K562 (cell line): Measurements from ENCODE around the gene NDUFB10. TPM values are rescaled to one million over a fixed set of nuclear protein-coding genes. Genes with fewer than 3 reads are reported as not detected.

Source experiments
- ARNT ChIP-seq, 2 experiments: fragments of 450-650 bp; IDR thresholded peaks; 2 replicates each; pipeline ENCODE4 v1.6.1; 2016; ENCODE audit warnings: mild to moderate bottlenecking in 1 of 2
- CBX8 ChIP-seq: fragments of 200-600 bp; sonication (generic); IDR thresholded peaks from 2 replicates; pipeline ENCODE4 v1.6.1; 2012; ENCODE audit warnings: borderline replicate concordance, mixed run types, low read depth, mild to moderate bottlenecking, moderate library complexity, mixed read lengths, low read length, control low read depth, inconsistent platforms; ENCODE audit not compliant: poor library complexity, severe bottlenecking; ENCODE audit errors: extremely low read depth
- EGR1 ChIP-seq: fragments of 450-650 bp; conservative IDR thresholded peaks from 2 replicates; pipeline ENCODE4 v1.6.1; 2017; ENCODE audit warnings: mild to moderate bottlenecking
- LARP7 ChIP-seq: fragments of 450-650 bp; IDR thresholded peaks from 2 replicates; pipeline ENCODE4 v1.6.1; 2016
- MAZ ChIP-seq, 2 experiments: fragments of 450-650 bp in 1 of 2; sonication (generic) in 1 of 2; formaldehyde crosslinking; IDR thresholded peaks in 1 of 2; conservative IDR thresholded peaks in 1 of 2; 2 replicates each; pipeline versions ENCODE4 v1.4.0 to v1.5.0; 2020; ENCODE audit warnings: mild to moderate bottlenecking in 1 of 2, missing genetic modification reagents in 1 of 2
- MCM5 ChIP-seq: fragments of 450-650 bp; IDR thresholded peaks from 2 replicates; pipeline ENCODE4 v1.6.1; 2016; ENCODE audit warnings: low read depth
- MEF2D ChIP-seq: conservative IDR thresholded peaks from 2 replicates; pipeline ENCODE4 v1.6.1; 2016; ENCODE audit warnings: low read depth, missing genetic modification characterization, missing compliant biosample characterization
- MTA1 ChIP-seq: fragments of 450-650 bp; IDR thresholded peaks from 2 replicates; pipeline ENCODE4 v1.6.1; 2017; ENCODE audit warnings: borderline replicate concordance
- MYNN ChIP-seq, 2 experiments: sonication (generic); formaldehyde crosslinking in 1 of 2; IDR thresholded peaks; 2 replicates each; pipeline versions ENCODE4 v1.5.0 to v1.6.1; 2016 to 2020; ENCODE audit warnings: antibody characterized with exemption in 1 of 2, missing genetic modification reagents in 1 of 2
- PML ChIP-seq: IDR thresholded peaks from 2 replicates; pipeline ENCODE4 v1.6.1; 2012; ENCODE audit warnings: low read length, inconsistent platforms
- POLR3G ChIP-seq: IDR thresholded peaks from 2 replicates; pipeline ENCODE4 v1.6.1; 2011; ENCODE audit not compliant: insufficient read length, insufficient replicate concordance; ENCODE audit errors: extremely low read depth
- TCF3 ChIP-seq: sonication (generic); formaldehyde crosslinking; IDR thresholded peaks from 2 replicates; pipeline ENCODE4 v1.4.0; 2020; ENCODE audit warnings: mild to moderate bottlenecking, missing genetic modification reagents
- XRCC5 ChIP-seq: fragments of 200-400 bp; formaldehyde crosslinking; IDR thresholded peaks from 2 replicates; pipeline ENCODE4 v1.6.1; 2017; ENCODE audit warnings: low read depth, mild to moderate bottlenecking, low read length
- ZNF282 ChIP-seq: sonication (generic); formaldehyde crosslinking; IDR thresholded peaks from 2 replicates; pipeline ENCODE4 v1.8.1; 2023; ENCODE audit warnings: missing genetic modification reagents
- ZNF589 ChIP-seq: fragments of 200-800 bp; sonication (Bioruptor generic); IDR thresholded peaks from 2 replicates; pipeline ENCODE4 v1.6.1; 2016; ENCODE audit warnings: low read depth, missing genetic modification characterization, missing compliant biosample characterization
- polyA plus RNA-seq, 8 experiments: library from polyadenylated mRNA; depleted of rRNA in 4 of 8; stranded (reverse) in 5 of 8; unstranded in 3 of 8; fragments of >200 nt; fragmentation: Nextera tagmentation in 2 of 8; fragmentation: Illumina TruSeq in 1 of 8; extraction: Ambion mirVana in 2 of 8; extraction: Trizol in 1 of 8; gene quantifications; 2 replicates each; pipeline versions ENCODE4 v1.2.1 to v1.2.3, GENCODE V29; 2011 to 2014; ENCODE audit warnings: inconsistent platforms in 1 of 8, missing spikeins in 1 of 8
- total RNA-seq, 7 experiments: library from RNA; depleted of rRNA in 6 of 7; stranded (reverse); fragments of >200 nt in 6 of 7; fragmentation: Illumina TruSeq in 2 of 7; extraction: Trizol in 2 of 7; gene quantifications; 2 replicates each; pipeline versions ENCODE4 v1.2.1 to v1.2.3, GENCODE V29; 2011 to 2021; ENCODE audit warnings: low replicate concordance in 1 of 7
- TF ChIP-seq, protein P1 (sequence below): fragments of 450-650 bp; conservative IDR thresholded peaks from 2 replicates; pipeline ENCODE4 v1.6.1; 2016; ENCODE audit warnings: missing genetic modification characterization, low read depth, mild to moderate bottlenecking, control low read depth, missing compliant biosample characterization
- TF ChIP-seq, protein P2 (sequence below): sonication (generic); formaldehyde crosslinking; IDR thresholded peaks from 2 replicates; pipeline ENCODE4 v1.8.1; 2023; ENCODE audit warnings: missing genetic modification reagents, mild to moderate bottlenecking, borderline replicate concordance
- TF ChIP-seq, protein P3 (sequence below): sonication (generic); formaldehyde crosslinking; IDR thresholded peaks from 2 replicates; pipeline ENCODE4 v1.8.0; 2022; ENCODE audit warnings: mild to moderate bottlenecking, missing genetic modification reagents
- TF ChIP-seq, protein P4 (sequence below): fragments of 450-650 bp; IDR thresholded peaks from 2 replicates; pipeline ENCODE4 v1.6.1; 2017; ENCODE audit warnings: antibody characterized with exemption

The NDUFB10 gene
- total and polyA plus RNA-seq, 9 of the 15 experiments (the other 6 are each of a cell fraction or from before 2014, with no cell fraction given), result 69.3 to 527 (median 161) TPM

DNA sequence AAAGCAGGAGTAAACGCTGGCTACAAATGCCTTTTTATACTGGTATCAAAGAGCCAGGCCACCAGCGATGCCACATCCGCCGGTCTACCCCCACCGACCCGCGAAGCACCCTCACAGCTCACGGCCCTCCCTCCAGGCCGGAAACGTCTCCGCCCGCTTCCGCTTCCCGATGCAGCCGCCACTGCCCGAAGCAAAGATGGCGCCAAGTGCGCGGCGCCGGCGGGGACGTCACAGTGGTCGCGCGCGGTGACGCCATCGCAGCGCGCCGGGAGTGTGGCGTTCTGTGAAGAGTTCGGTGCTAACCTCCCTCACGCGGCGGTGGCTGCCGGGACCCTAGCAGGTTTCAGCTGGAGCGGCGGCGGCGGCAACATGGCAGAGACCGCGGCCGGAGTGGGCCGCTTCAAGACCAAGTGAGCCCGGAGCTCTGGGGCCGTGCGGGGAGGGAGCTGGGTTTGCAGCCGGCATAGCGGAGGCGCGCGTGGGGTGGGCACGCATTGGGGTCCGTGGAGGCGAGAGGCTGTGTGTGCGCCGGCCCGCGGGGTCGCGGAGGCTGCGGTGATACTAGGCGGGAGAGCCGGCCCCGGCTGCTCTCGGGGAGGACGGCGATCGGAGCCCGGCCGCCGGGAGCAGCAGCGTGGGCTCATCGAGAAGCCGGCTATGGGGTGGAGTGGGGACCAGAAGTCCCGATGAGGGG lies 12.6 kb downstream of the NDUFB10 start, which contains the start of gene TBL3 (continued):
- peak; percentile 71; the same call in 1 of the 2 replicates for TF ChIP-seq MYNN (IDR thresholded peaks at IDR 0.05)
- no peak for TF ChIP-seq MYNN (CRISPR knock-in tag; IDR thresholded peaks at IDR 0.05)
- TF ChIP-seq ZNF589 (CRISPR knock-in tag), result no peak; the same call in 1 of the 2 replicates
- TF ChIP-seq ARNT (IDR thresholded peaks at IDR 0.05), result no peak
- peak; percentile 62; the same call in 1 of the 2 replicates for TF ChIP-seq ZNF282 (CRISPR knock-in tag)
- TF ChIP-seq, protein P1, sequence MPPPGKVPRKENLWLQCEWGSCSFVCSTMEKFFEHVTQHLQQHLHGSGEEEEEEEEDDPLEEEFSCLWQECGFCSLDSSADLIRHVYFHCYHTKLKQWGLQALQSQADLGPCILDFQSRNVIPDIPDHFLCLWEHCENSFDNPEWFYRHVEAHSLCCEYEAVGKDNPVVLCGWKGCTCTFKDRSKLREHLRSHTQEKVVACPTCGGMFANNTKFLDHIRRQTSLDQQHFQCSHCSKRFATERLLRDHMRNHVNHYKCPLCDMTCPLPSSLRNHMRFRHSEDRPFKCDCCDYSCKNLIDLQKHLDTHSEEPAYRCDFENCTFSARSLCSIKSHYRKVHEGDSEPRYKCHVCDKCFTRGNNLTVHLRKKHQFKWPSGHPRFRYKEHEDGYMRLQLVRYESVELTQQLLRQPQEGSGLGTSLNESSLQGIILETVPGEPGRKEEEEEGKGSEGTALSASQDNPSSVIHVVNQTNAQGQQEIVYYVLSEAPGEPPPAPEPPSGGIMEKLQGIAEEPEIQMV (tag), result no peak
- peak; percentile 100 for TF ChIP-seq MTA1
- TF ChIP-seq PML, result peak; percentile 72
- TF ChIP-seq TCF3 (CRISPR knock-in tag), result peak; percentile 43
- TF ChIP-seq, protein P2, sequence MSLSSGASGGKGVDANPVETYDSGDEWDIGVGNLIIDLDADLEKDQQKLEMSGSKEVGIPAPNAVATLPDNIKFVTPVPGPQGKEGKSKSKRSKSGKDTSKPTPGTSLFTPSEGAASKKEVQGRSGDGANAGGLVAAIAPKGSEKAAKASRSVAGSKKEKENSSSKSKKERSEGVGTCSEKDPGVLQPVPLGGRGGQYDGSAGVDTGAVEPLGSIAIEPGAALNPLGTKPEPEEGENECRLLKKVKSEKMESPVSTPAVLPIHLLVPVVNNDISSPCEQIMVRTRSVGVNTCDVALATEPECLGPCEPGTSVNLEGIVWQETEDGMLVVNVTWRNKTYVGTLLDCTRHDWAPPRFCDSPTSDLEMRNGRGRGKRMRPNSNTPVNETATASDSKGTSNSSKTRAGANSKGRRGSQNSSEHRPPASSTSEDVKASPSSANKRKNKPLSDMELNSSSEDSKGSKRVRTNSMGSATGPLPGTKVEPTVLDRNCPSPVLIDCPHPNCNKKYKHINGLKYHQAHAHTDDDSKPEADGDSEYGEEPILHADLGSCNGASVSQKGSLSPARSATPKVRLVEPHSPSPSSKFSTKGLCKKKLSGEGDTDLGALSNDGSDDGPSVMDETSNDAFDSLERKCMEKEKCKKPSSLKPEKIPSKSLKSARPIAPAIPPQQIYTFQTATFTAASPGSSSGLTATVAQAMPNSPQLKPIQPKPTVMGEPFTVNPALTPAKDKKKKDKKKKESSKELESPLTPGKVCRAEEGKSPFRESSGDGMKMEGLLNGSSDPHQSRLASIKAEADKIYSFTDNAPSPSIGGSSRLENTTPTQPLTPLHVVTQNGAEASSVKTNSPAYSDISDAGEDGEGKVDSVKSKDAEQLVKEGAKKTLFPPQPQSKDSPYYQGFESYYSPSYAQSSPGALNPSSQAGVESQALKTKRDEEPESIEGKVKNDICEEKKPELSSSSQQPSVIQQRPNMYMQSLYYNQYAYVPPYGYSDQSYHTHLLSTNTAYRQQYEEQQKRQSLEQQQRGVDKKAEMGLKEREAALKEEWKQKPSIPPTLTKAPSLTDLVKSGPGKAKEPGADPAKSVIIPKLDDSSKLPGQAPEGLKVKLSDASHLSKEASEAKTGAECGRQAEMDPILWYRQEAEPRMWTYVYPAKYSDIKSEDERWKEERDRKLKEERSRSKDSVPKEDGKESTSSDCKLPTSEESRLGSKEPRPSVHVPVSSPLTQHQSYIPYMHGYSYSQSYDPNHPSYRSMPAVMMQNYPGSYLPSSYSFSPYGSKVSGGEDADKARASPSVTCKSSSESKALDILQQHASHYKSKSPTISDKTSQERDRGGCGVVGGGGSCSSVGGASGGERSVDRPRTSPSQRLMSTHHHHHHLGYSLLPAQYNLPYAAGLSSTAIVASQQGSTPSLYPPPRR, result no peak; the same call in 1 of the 2 replicates
- TF ChIP-seq, protein P3, sequence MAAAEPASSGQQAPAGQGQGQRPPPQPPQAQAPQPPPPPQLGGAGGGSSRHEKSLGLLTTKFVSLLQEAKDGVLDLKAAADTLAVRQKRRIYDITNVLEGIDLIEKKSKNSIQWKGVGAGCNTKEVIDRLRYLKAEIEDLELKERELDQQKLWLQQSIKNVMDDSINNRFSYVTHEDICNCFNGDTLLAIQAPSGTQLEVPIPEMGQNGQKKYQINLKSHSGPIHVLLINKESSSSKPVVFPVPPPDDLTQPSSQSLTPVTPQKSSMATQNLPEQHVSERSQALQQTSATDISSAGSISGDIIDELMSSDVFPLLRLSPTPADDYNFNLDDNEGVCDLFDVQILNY (CRISPR knock-in tag), result no peak
- no peak for TF ChIP-seq POLR3G
- no peak; the same call in 1 of the 2 replicates for TF ChIP-seq XRCC5
- TF ChIP-seq MAZ (CRISPR knock-in tag; conservative IDR thresholded peaks at IDR 0.05 in 1 of 2, IDR thresholded peaks at IDR 0.05 in 1 of 2), result peak; percentile 95
- TF ChIP-seq MEF2D (tag), result no peak
- no peak for TF ChIP-seq LARP7
- no peak for TF ChIP-seq MCM5
- TF ChIP-seq, protein P4, sequence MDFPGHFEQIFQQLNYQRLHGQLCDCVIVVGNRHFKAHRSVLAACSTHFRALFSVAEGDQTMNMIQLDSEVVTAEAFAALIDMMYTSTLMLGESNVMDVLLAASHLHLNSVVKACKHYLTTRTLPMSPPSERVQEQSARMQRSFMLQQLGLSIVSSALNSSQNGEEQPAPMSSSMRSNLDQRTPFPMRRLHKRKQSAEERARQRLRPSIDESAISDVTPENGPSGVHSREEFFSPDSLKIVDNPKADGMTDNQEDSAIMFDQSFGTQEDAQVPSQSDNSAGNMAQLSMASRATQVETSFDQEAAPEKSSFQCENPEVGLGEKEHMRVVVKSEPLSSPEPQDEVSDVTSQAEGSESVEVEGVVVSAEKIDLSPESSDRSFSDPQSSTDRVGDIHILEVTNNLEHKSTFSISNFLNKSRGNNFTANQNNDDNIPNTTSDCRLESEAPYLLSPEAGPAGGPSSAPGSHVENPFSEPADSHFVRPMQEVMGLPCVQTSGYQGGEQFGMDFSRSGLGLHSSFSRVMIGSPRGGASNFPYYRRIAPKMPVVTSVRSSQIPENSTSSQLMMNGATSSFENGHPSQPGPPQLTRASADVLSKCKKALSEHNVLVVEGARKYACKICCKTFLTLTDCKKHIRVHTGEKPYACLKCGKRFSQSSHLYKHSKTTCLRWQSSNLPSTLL, result no peak
- TF ChIP-seq EGR1, result peak; percentile 93
- TF ChIP-seq CBX8, result no peak
